ENCODE results near the gene KDM4C. TPM values are rescaled to one million over a fixed set of nuclear protein-coding genes. Genes with fewer than 3 reads are reported as not detected.

Gene KDM4C
- total RNA-seq, 1 experiment from 2014 or later: 7.1 TPM

- BruUV-seq (replicated peaks): no TSS peak
- TF ChIP-seq TCF7L2 (IDR thresholded peaks at IDR 0.05; ENCODE audit: low read depth, low read length): no peak
- TF ChIP-seq SIN3A (IDR thresholded peaks at IDR 0.05; ENCODE audit: borderline replicate concordance, insufficient read depth, low read depth, low read length): no peak
- no peak for TF ChIP-seq CTCF (IDR thresholded peaks at IDR 0.05)
- TF ChIP-seq POLR2AphosphoS5 (IDR thresholded peaks at IDR 0.05; ENCODE audit: low read depth, low read length): no peak
- no peak for TF ChIP-seq REST (IDR thresholded peaks at IDR 0.05; ENCODE audit: insufficient read depth in 1 of 2, low read depth in 2 of 2, low read length in 1 of 2)
- Histone ChIP-seq H3K4me3 (ENCODE audit: low read depth in 2 of 2, low read length in 2 of 2) (no peak overlapping the region), H3K4me1 (ENCODE audit: control insufficient read depth, insufficient read depth, low read length) (no peaks in the 10 kb centered on the region), H3K36me3 (ENCODE audit: control insufficient read depth, insufficient read depth, low read length) (no peaks in the 10 kb centered on the region), H3K27ac (ENCODE audit: low read length) (no peak overlapping the region), H3K9me3 (ENCODE audit: control insufficient read depth, insufficient read depth, low read depth, low read length) (no peaks in the 10 kb centered on the region), H3K27me3 (ENCODE audit: control insufficient read depth, insufficient read depth, low read length) (no peaks in the 10 kb centered on the region)
- ATAC-seq: no peak
- CTCF ChIA-PET: no interaction called here
- DNase-seq (ENCODE audit: low read depth, low spot score): no peak
- in situ Hi-C loops (cut with HindIII; ENCODE audit: low pct_unique_long_range_greater_than_20kb, low sequenced_read_pairs): no loop called here
- intact Hi-C loops (cut with micrococcal nuclease; ENCODE audit: unreplicated experiment): no loop called here
- POLR2A ChIA-PET: no interaction called here
These were observed 406.9 kb downstream of the KDM4C start for GRCh38 chr9:7164440-7165330.

GRCh38 chr9:7165331-7165975 lies 407.7 kb downstream of the KDM4C start:
- no peak overlapping the region for H3K4me3 ChIP-seq (ENCODE audit: low read depth in 2 of 2, low read length in 2 of 2)
- TF ChIP-seq TCF7L2 (IDR thresholded peaks at IDR 0.05; ENCODE audit: low read depth, low read length) (no peak), REST (IDR thresholded peaks at IDR 0.05; ENCODE audit: insufficient read depth in 1 of 2, low read depth in 2 of 2, low read length in 1 of 2) (no peak), POLR2AphosphoS5 (IDR thresholded peaks at IDR 0.05; ENCODE audit: low read depth, low read length) (no peak), SIN3A (IDR thresholded peaks at IDR 0.05; ENCODE audit: borderline replicate concordance, insufficient read depth, low read depth, low read length) (no peak), CTCF (IDR thresholded peaks at IDR 0.05) (no peak)
- intact Hi-C loops (cut with micrococcal nuclease; ENCODE audit: unreplicated experiment): no loop called here
- in situ Hi-C loops (cut with HindIII; ENCODE audit: low pct_unique_long_range_greater_than_20kb, low sequenced_read_pairs): no loop called here
- CTCF ChIA-PET: no interaction called here
- no TSS peak for BruUV-seq (replicated peaks)
- H3K27ac ChIP-seq (ENCODE audit: low read length): no peak overlapping the region
- DNase-seq (ENCODE audit: low read depth, low spot score) (no peak), ATAC-seq (no peak)
- H3K4me1 ChIP-seq (ENCODE audit: control insufficient read depth, insufficient read depth, low read length): no peaks in the 10 kb centered on the region
- POLR2A ChIA-PET: no interaction called here
- H3K27me3 ChIP-seq (ENCODE audit: control insufficient read depth, insufficient read depth, low read length): no peaks in the 10 kb centered on the region
- H3K36me3 ChIP-seq (ENCODE audit: control insufficient read depth, insufficient read depth, low read length): no peaks in the 10 kb centered on the region
- H3K9me3 ChIP-seq (ENCODE audit: control insufficient read depth, insufficient read depth, low read depth, low read length): no peaks in the 10 kb centered on the region
